GM23248 (cell line): ENCODE results near the gene TMEM132C. TPM values are rescaled to one million over a fixed set of nuclear protein-coding genes. Genes with fewer than 3 reads are reported as not detected.

ENCODE experiments used
- DNase-seq: peaks from one replicate; pipeline ENCODE4 v3.0.0-alpha.2; 2015
- H2AFZ ChIP-seq: fragments of 200-600 bp; sonication (generic); 2 replicates; pipeline ENCODE4 v1.6.1; 2016; ENCODE audit warnings: antibody characterized with exemption
- H3F3A ChIP-seq: fragments of 200-600 bp; sonication (generic); 2 replicates; pipeline ENCODE4 v1.6.1; 2016; ENCODE audit warnings: mild to moderate bottlenecking, antibody characterized with exemption, mixed run types; ENCODE audit not compliant: insufficient read depth
- H3K27ac ChIP-seq: fragments of 200-600 bp; sonication (generic); 2 replicates; pipeline ENCODE4 v1.5.1; 2016; ENCODE audit warnings: mild to moderate bottlenecking
- H3K27me3 ChIP-seq: fragments of 200-600 bp; sonication (generic); replicated peaks from 2 replicates; pipeline ENCODE4 v1.6.1; 2016; ENCODE audit warnings: mild to moderate bottlenecking; ENCODE audit not compliant: insufficient read depth
- H3K36me3 ChIP-seq: fragments of 200-600 bp; sonication (generic); 2 replicates; pipeline ENCODE4 v1.6.1; 2016; ENCODE audit warnings: low read depth, mild to moderate bottlenecking
- H3K4me1 ChIP-seq: fragments of 200-600 bp; sonication (generic); 2 replicates; pipeline ENCODE4 v1.6.1; 2016; ENCODE audit warnings: mild to moderate bottlenecking; ENCODE audit not compliant: insufficient read depth
- H3K4me2 ChIP-seq: fragments of 200-600 bp; sonication (generic); one replicate; pipeline ENCODE4 v1.6.1; 2016; ENCODE audit warnings: mild to moderate bottlenecking; ENCODE audit not compliant: unreplicated experiment
- H3K4me3 ChIP-seq: fragments of 200-600 bp; sonication (generic); 2 replicates; pipeline ENCODE4 v1.5.1; 2016; ENCODE audit warnings: mild to moderate bottlenecking
- H3K79me2 ChIP-seq: fragments of 200-600 bp; sonication (generic); 2 replicates; pipeline ENCODE4 v1.6.1; 2016; ENCODE audit warnings: mild to moderate bottlenecking; ENCODE audit not compliant: insufficient read depth
- H3K9ac ChIP-seq: fragments of 200-600 bp; sonication (generic); 2 replicates; pipeline ENCODE4 v1.6.1; 2016; ENCODE audit warnings: mild to moderate bottlenecking
- H3K9me2 ChIP-seq: fragments of 200-600 bp; sonication (generic); 2 replicates; pipeline ENCODE4 v1.6.1; 2016; ENCODE audit warnings: mixed run types, mild to moderate bottlenecking, moderate library complexity; ENCODE audit not compliant: insufficient read depth
- H3K9me3 ChIP-seq: fragments of 200-600 bp; sonication (generic); one replicate; pipeline ENCODE4 v1.6.1; 2017; ENCODE audit warnings: low read depth
- H4K20me1 ChIP-seq: fragments of 200-600 bp; sonication (generic); 2 replicates; pipeline ENCODE4 v1.6.0; 2016; ENCODE audit not compliant: insufficient read depth
- EZH2 ChIP-seq: fragments of 200-600 bp; sonication (generic); IDR thresholded peaks from 2 replicates; pipeline ENCODE4 v1.6.1; 2018; ENCODE audit warnings: antibody characterized with exemption, mild to moderate bottlenecking; ENCODE audit not compliant: insufficient read depth, poor library complexity, severe bottlenecking
- EZH2phosphoT487 ChIP-seq: fragments of 200-600 bp; sonication (generic); IDR thresholded peaks from 2 replicates; pipeline ENCODE4 v1.6.1; 2018; ENCODE audit warnings: antibody characterized with exemption, moderate library complexity, mild to moderate bottlenecking, low read depth; ENCODE audit not compliant: insufficient read depth
- WGBS, 2 experiments: methylation state at CpG; one replicate each; pipeline ENCODE4 v1.1.6; 2015 to 2017; ENCODE audit warnings: low lambda C conversion rate in 2 of 2, low coverage in 1 of 2; ENCODE audit errors: missing lambda C conversion rate in 2 of 2; 5-methylcytosine and 5-hydroxymethylcytosine counted together
- in situ Hi-C: fragments of 300-500 bp; cut with MboI; formaldehyde crosslinking; loops from 2 replicates; pipeline ENCODE4 v1.15.0; 2020
- polyA plus RNA-seq: library from polyadenylated mRNA; unstranded; fragments of >200 nt; fragmentation: Nextera tagmentation; extraction: Ambion mirVana; gene quantifications from 2 replicates; pipeline ENCODE4 v1.2.1, GENCODE V29; 2016
- total RNA-seq: library from RNA; depleted of rRNA; stranded (reverse); fragments of >200 nt; shearing (Covaris generic); gene quantifications from 2 replicates; pipeline ENCODE4 v1.2.3, GENCODE V29; 2014

TMEM132C gene
- total and polyA plus RNA-seq, 2 experiments from 2014 or later, result not detected

GRCh38 chr12:128290938-128291337, 24.0 kb downstream of the TMEM132C start:
- Histone ChIP-seq H3K4me1 (no peaks in the 10 kb centered on the region), H2AFZ (no peak overlapping the region), H3K27me3 (no peaks in the 10 kb centered on the region), H4K20me1 (no peaks in the 10 kb centered on the region), H3K36me3 (no peaks in the 10 kb centered on the region), H3K9ac (no peak overlapping the region), H3K4me3 (no peak overlapping the region), H3K9me2 (no peaks in the 10 kb centered on the region), H3K4me2 (no peak overlapping the region), H3F3A (no peaks in the 10 kb centered on the region), H3K9me3 (no peaks in the 10 kb centered on the region), H3K27ac (no peak overlapping the region), H3K79me2 (no peaks in the 10 kb centered on the region)
- TF ChIP-seq EZH2, result no peak
- no peak for TF ChIP-seq EZH2phosphoT487
- DNase-seq, result no peak
- in situ Hi-C loops, result no loop called here
- 16% methylated on average over 6 of the region's 6 CpGs for WGBS, 2 experiments

GRCh38 chr12:128298091-128298748, 31.2 kb downstream of the TMEM132C start:
- TF ChIP-seq EZH2phosphoT487 (no peak), EZH2 (no peak)
- no peak for DNase-seq
- in situ Hi-C loops, result no loop called here
- no peaks in the 10 kb centered on the region for H3K36me3 ChIP-seq
- no peaks in the 10 kb centered on the region for H3K79me2 ChIP-seq
- no peaks in the 10 kb centered on the region for H3K9me2 ChIP-seq
- no peaks in the 10 kb centered on the region for H3K9me3 ChIP-seq
- 53 to 57% methylated on average over 11 of the region's 11 CpGs for WGBS, 2 experiments
- no peaks in the 10 kb centered on the region for H3K27me3 ChIP-seq
- H3K4me1 ChIP-seq, result no peaks in the 10 kb centered on the region
- H3F3A ChIP-seq, result no peaks in the 10 kb centered on the region
- no peak overlapping the region for H2AFZ ChIP-seq
- no peak overlapping the region for H3K9ac ChIP-seq
- no peaks in the 10 kb centered on the region for H4K20me1 ChIP-seq
- no peak overlapping the region for H3K4me3 ChIP-seq
- no peak overlapping the region for H3K4me2 ChIP-seq
- H3K27ac ChIP-seq, result no peak overlapping the region

- no peaks in the 10 kb centered on the region for H3K27me3 ChIP-seq
- 37 to 42% methylated on average over 10 of the region's 10 CpGs for WGBS, 2 experiments
- no peak for DNase-seq
- no peak overlapping the region for H3K27ac ChIP-seq
- no peak overlapping the region for H3K9ac ChIP-seq
- H3K4me1 ChIP-seq, result no peaks in the 10 kb centered on the region
- no peaks in the 10 kb centered on the region for H3K9me3 ChIP-seq
- H3K36me3 ChIP-seq, result no peaks in the 10 kb centered on the region
- no peaks in the 10 kb centered on the region for H3K9me2 ChIP-seq
- no peak overlapping the region for H3K4me3 ChIP-seq
- in situ Hi-C loops, result no loop called here
- H3K79me2 ChIP-seq, result no peaks in the 10 kb centered on the region
- no peak overlapping the region for H3K4me2 ChIP-seq
- no peaks in the 10 kb centered on the region for H4K20me1 ChIP-seq
- TF ChIP-seq EZH2 (no peak), EZH2phosphoT487 (no peak)
- no peaks in the 10 kb centered on the region for H3F3A ChIP-seq
- no peak overlapping the region for H2AFZ ChIP-seq
Observed at GRCh38 chr12:128305336-128305892, 38.4 kb downstream of the TMEM132C start.

GRCh38 chr12:128307791-128308190, 40.8 kb downstream of the TMEM132C start:
- Histone ChIP-seq H3K79me2 (no peaks in the 10 kb centered on the region), H2AFZ (no peak overlapping the region), H4K20me1 (no peaks in the 10 kb centered on the region), H3K27me3 (no peaks in the 10 kb centered on the region), H3K4me2 (no peak overlapping the region), H3K4me1 (no peaks in the 10 kb centered on the region), H3K9me3 (no peaks in the 10 kb centered on the region), H3K9me2 (no peaks in the 10 kb centered on the region), H3F3A (no peaks in the 10 kb centered on the region), H3K4me3 (no peak overlapping the region), H3K36me3 (no peaks in the 10 kb centered on the region), H3K9ac (no peak overlapping the region), H3K27ac (no peak overlapping the region)
- no peak for TF ChIP-seq EZH2
- no peak for TF ChIP-seq EZH2phosphoT487
- WGBS, 2 experiments, result 9 to 14% methylated on average over 2 of the region's 2 CpGs
- DNase-seq, result no peak
- in situ Hi-C loops, result no loop called here

- Histone ChIP-seq H3F3A (no peaks in the 10 kb centered on the region), H4K20me1 (no peaks in the 10 kb centered on the region), H3K79me2 (no peaks in the 10 kb centered on the region), H3K4me3 (no peak overlapping the region), H3K27ac (no peak overlapping the region), H3K4me1 (no peaks in the 10 kb centered on the region), H3K9me2 (no peaks in the 10 kb centered on the region), H3K9me3 (no peaks in the 10 kb centered on the region), H3K4me2 (no peak overlapping the region), H3K9ac (no peak overlapping the region), H3K36me3 (no peaks in the 10 kb centered on the region), H3K27me3 (no peaks in the 10 kb centered on the region), H2AFZ (no peak overlapping the region)
- TF ChIP-seq EZH2phosphoT487 (no peak), EZH2 (no peak)
- DNase-seq, result no peak
- WGBS, 2 experiments, result 7 to 12% methylated on average over 2 of the region's 2 CpGs
- in situ Hi-C loops, result no loop called here
Observed at GRCh38 chr12:128312661-128313060, 45.7 kb downstream of the TMEM132C start.
